Measurements from ENCODE around the gene CDH13.

DNA sequence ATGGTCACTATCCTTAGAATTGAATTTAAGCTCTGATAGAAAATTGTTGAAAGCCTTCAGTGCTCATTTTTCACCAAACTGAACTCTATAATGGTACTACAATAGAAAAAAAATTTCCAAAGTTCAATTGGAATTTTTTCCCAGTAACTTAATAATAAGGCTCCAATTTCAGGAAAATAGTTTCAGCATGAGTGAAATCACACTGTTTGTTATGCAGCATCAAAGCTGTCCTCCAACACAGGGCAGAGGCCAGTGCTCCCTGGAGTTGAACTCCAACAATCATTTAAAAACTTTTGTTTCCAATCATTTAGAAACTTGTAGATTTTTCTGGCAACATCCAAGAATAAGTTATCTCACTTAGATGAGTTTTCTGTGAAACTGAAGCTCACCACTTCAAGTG is 1077.9 kb downstream of the CDH13 start:
- no peak for TF ChIP-seq POLR2AphosphoS5 (IDR thresholded peaks at IDR 0.05)
- TF ChIP-seq, protein P1, sequence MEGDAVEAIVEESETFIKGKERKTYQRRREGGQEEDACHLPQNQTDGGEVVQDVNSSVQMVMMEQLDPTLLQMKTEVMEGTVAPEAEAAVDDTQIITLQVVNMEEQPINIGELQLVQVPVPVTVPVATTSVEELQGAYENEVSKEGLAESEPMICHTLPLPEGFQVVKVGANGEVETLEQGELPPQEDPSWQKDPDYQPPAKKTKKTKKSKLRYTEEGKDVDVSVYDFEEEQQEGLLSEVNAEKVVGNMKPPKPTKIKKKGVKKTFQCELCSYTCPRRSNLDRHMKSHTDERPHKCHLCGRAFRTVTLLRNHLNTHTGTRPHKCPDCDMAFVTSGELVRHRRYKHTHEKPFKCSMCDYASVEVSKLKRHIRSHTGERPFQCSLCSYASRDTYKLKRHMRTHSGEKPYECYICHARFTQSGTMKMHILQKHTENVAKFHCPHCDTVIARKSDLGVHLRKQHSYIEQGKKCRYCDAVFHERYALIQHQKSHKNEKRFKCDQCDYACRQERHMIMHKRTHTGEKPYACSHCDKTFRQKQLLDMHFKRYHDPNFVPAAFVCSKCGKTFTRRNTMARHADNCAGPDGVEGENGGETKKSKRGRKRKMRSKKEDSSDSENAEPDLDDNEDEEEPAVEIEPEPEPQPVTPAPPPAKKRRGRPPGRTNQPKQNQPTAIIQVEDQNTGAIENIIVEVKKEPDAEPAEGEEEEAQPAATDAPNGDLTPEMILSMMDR (IDR thresholded peaks at IDR 0.05), result no peak

All from esophagus muscularis mucosa (tissue), 3 donors.